PC-3 (cell line): ENCODE results near the gene SH3BGRL3. TPM values are rescaled to one million over a fixed set of nuclear protein-coding genes. Genes with fewer than 3 reads are reported as not detected.

Experiments
- ATAC-seq: fragments of 200-7000 bp; cut with Tn5 transposase; 2 replicates; pipeline ENCODE4 v1.9.1; 2020; ENCODE audit warnings: mild to moderate bottlenecking, moderate library complexity
- BruUV-seq: library from RNA; stranded (reverse); fragments of 400-500 nt; replicated peaks from 2 replicates; lab custom pipeline; 2021; lab: Mats Ljungman, UMichigan
- CTCF ChIA-PET: fragments of 300-600 bp; sonication (Branson Sonifier 250); formaldehyde crosslinking; loops from one replicate; lab custom pipeline; 2022; ENCODE audit warnings: antibody characterized with exemption; lab: Charles Lee
- POLR2A ChIA-PET: fragments of 300-600 bp; sonication (Branson Sonifier 250); formaldehyde crosslinking; loops from one replicate; lab custom pipeline; 2022; ENCODE audit warnings: antibody characterized with exemption; ENCODE audit not compliant: unreplicated experiment; lab: Charles Lee
- DNase-seq: peaks from one replicate; pipeline ENCODE4 v3.0.0-alpha.2; 2015
- H2AFZ ChIP-seq: fragments of 300-600 bp; sonication (generic); 2 replicates; pipeline ENCODE4 v1.6.0; 2016; ENCODE audit warnings: antibody characterized with exemption, low read length
- H3F3A ChIP-seq: fragments of 300-600 bp; sonication (generic); one replicate; pipeline ENCODE4 v1.6.0; 2017; ENCODE audit warnings: antibody characterized with exemption, low read length, control low read depth, mild to moderate bottlenecking; ENCODE audit not compliant: unreplicated experiment
- H3K27ac ChIP-seq: fragments of 300-600 bp; sonication (generic); 2 replicates; pipeline ENCODE4 v1.5.1; 2016; ENCODE audit warnings: mild to moderate bottlenecking, low read length
- H3K27me3 ChIP-seq: fragments of 300-600 bp; sonication (generic); 2 replicates; pipeline ENCODE4 v1.6.1; 2016; ENCODE audit warnings: low read length, mixed read lengths
- H3K36me3 ChIP-seq: fragments of 300-600 bp; sonication (generic); 2 replicates; pipeline ENCODE4 v1.6.1; 2016; ENCODE audit warnings: low read depth, mixed run types, low read length, mixed read lengths
- H3K4me1 ChIP-seq: fragments of 300-600 bp; sonication (generic); 2 replicates; pipeline ENCODE4 v1.5.1; 2016; ENCODE audit warnings: low read length; ENCODE audit not compliant: insufficient read depth
- H3K4me2 ChIP-seq: fragments of 300-600 bp; sonication (generic); 2 replicates; pipeline ENCODE4 v1.6.0; 2016; ENCODE audit warnings: low read length
- H3K4me3 ChIP-seq: fragments of 300-600 bp; sonication (generic); 2 replicates; pipeline ENCODE4 v1.5.1; 2016; ENCODE audit warnings: mild to moderate bottlenecking, low read length, mixed read lengths
- H3K79me2 ChIP-seq: fragments of 300-600 bp; sonication (generic); 2 replicates; pipeline ENCODE4 v1.6.1; 2017; ENCODE audit warnings: low read length, mixed read lengths
- H3K9ac ChIP-seq: fragments of 300-600 bp; sonication (generic); 2 replicates; pipeline ENCODE4 v1.6.0; 2016; ENCODE audit warnings: mild to moderate bottlenecking, low read length
- H3K9me2 ChIP-seq: fragments of 300-600 bp; sonication (generic); replicated peaks from 2 replicates; pipeline ENCODE4 v1.6.1; 2016; ENCODE audit warnings: mixed run types, low read length, mixed read lengths
- H3K9me3 ChIP-seq: fragments of 300-600 bp; sonication (generic); 2 replicates; pipeline ENCODE4 v1.6.1; 2016; ENCODE audit warnings: low read length, mixed read lengths
- H4K20me1 ChIP-seq: fragments of 300-600 bp; sonication (generic); 2 replicates; pipeline ENCODE4 v1.6.1; 2016; ENCODE audit warnings: low read length, mixed read lengths
- EZH2 ChIP-seq: fragments of 300-600 bp; sonication (generic); IDR thresholded peaks from one replicate; pipeline ENCODE4 v1.6.1; 2017; ENCODE audit warnings: antibody characterized with exemption, mild to moderate bottlenecking, low read length; ENCODE audit not compliant: unreplicated experiment
- EZH2phosphoT487 ChIP-seq: fragments of 300-600 bp; sonication (generic); IDR thresholded peaks from 2 replicates; pipeline ENCODE4 v1.6.1; 2018; ENCODE audit warnings: mild to moderate bottlenecking, antibody characterized with exemption, low read length, borderline replicate concordance
- intact Hi-C: fragments of 100-400 bp; cut with micrococcal nuclease; formaldehyde crosslinking; loops from 2 replicates; pipeline ENCODE4 v1.9.0; 2023
- total RNA-seq: library from RNA; depleted of rRNA; stranded (reverse); fragments of >200 nt; gene quantifications from 2 replicates; pipeline ENCODE4 v1.2.3, GENCODE V29; 2014
- TF ChIP-seq, protein P1 (sequence below): fragments of 300-600 bp; sonication (generic); conservative IDR thresholded peaks from 2 replicates; pipeline ENCODE4 v1.5.1; 2017; ENCODE audit warnings: antibody characterized with exemption, low read depth, mild to moderate bottlenecking, low read length

SH3BGRL3 gene
- total RNA-seq, 1 experiment from 2014 or later, result 181 TPM

DNA sequence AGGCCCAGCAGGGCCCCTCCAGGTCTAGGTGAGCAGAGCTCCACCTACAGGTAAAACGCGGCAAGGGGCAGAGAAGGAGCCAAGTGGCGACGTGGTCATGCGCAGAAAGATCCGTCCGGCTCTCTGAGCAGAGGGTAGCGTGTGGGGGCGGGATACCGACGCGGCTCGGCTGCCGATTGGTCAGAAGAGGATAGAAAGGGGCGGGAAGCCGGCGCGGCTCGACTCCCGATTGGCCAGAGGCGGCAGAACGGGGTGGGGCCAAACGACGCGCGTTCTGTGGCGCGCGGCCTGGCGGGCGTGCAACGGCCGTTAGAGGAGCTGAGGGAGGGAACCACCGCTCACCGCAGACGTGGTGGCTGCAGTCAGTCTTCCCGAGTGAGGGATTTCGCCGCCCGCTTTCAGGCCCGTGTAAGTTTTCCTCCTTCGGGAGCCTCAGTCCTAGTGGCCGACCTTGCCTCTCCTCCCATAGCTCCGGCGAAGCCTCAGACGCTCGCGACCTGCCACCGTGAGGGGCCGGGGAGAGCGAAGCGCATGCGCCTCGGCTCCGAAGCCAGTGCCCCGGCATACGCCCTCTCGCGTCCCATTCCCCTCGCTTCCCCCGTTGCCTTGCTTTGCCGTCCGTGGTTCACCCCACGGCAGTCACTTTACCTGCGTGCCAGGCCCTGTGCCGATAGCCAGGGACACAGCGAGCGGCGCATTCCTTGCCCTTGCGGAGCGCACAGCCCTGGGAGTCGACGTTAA is 45.8 kb upstream of the SH3BGRL3 start, which contains the start of gene CEP85:
Gene CEP85, plus strand, starts transcription at position 298 of the 741 bp plus-strand sequence. CDS start 5,584 bp downstream, outside the sequence.
- ChIA-PET CTCF (interaction anchor here (0.5 to 1.9 kb wide), 18 partner anchors 16 to 345 kb away, joined by 3 to 24 read pairs (median 4); partner anchors contain the start of genes CATSPER4, CNKSR1, DHDDS and SH3BGRL3), POLR2A (interaction anchor here (0.6 kb wide), 2 partner anchors 48 to 77 kb away, joined by 3 to 4 read pairs; no protein-coding TSS in a partner anchor)
- Histone ChIP-seq H3K9ac (peak within 1 kb of the TSS; percentile 87), H3K9me3 (no peaks in the 10 kb centered on the region), H3F3A (no peaks in the 10 kb centered on the region), H3K79me2 (peaks cover 49% of the 10 kb centered on the region), H3K9me2 (no peaks in the 10 kb centered on the region), H2AFZ (peak within 1 kb of the TSS; percentile 84), H4K20me1 (no peaks in the 10 kb centered on the region; the same call in 1 of the 2 replicates), H3K4me1 (peaks cover 25% of the 10 kb centered on the region), H3K4me2 (peak within 1 kb of the TSS; percentile 83), H3K27ac (peak within 1 kb of the TSS; percentile 48), H3K27me3 (no peaks in the 10 kb centered on the region), H3K36me3 (no peaks in the 10 kb centered on the region), H3K4me3 (peak within 1 kb of the TSS; percentile 96)
- intact Hi-C loops, result loop anchor here (1.0 to 5.0 kb wide), 4 partner anchors 41 to 123 kb away; partner anchors contain the start of genes C1orf232, PDIK1L and ZNF593
- peak; percentile 99 for DNase-seq
- BruUV-seq, result TSS peak; percentile 59
- peak; percentile 93 for ATAC-seq
- no peak for TF ChIP-seq EZH2phosphoT487
- TF ChIP-seq, protein P1, sequence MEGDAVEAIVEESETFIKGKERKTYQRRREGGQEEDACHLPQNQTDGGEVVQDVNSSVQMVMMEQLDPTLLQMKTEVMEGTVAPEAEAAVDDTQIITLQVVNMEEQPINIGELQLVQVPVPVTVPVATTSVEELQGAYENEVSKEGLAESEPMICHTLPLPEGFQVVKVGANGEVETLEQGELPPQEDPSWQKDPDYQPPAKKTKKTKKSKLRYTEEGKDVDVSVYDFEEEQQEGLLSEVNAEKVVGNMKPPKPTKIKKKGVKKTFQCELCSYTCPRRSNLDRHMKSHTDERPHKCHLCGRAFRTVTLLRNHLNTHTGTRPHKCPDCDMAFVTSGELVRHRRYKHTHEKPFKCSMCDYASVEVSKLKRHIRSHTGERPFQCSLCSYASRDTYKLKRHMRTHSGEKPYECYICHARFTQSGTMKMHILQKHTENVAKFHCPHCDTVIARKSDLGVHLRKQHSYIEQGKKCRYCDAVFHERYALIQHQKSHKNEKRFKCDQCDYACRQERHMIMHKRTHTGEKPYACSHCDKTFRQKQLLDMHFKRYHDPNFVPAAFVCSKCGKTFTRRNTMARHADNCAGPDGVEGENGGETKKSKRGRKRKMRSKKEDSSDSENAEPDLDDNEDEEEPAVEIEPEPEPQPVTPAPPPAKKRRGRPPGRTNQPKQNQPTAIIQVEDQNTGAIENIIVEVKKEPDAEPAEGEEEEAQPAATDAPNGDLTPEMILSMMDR, result peak; percentile 85
- no peak for TF ChIP-seq EZH2

DNA sequence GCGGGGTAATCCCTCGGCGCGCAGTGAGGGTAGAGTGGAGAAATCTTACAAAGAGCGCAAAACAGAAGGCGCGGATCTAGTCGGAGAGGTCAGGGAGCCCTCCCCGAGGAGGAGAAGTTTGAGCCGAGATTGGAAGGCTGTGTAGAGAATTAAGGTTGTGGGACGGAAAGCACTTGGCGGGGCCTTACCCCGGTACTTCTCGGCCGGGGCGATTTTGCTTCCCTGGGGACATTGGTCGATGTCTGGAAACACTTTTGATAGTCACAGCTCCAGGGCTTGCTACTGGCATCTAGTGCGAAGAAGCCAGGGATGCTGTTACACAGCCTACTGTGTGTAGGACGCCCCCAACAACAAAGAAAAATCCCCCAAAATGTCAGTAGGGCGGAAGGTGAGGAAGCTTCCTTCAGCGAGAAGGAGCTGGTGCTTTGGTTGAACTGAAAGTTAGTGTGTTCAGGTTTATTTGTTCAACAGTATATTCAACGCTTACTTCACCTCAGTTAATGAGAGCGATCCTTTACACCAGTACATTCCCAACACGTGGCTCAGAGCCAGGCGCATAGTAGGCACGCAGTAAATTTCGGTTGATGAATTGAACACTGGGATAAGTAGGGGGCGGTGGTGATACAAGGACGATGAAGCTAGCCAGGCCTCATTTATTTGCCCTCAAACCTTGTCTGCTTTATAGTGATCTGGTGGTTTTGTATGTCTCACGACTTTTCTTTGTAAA is 45.1 kb upstream of the SH3BGRL3 start:
- Histone ChIP-seq H3K36me3 (peaks cover 2% of the 10 kb centered on the region; the same call in 1 of the 2 replicates), H3K27ac (peak overlapping the region; percentile 48), H3K9me3 (no peaks in the 10 kb centered on the region), H3K9ac (peak overlapping the region; percentile 87), H4K20me1 (peaks cover 2% of the 10 kb centered on the region), H3K9me2 (no peaks in the 10 kb centered on the region), H2AFZ (peak overlapping the region; percentile 84), H3K4me3 (peak overlapping the region; percentile 96), H3F3A (no peaks in the 10 kb centered on the region), H3K79me2 (peaks cover 56% of the 10 kb centered on the region), H3K27me3 (no peaks in the 10 kb centered on the region), H3K4me2 (peak overlapping the region; percentile 83), H3K4me1 (peaks cover 25% of the 10 kb centered on the region)
- no peak for TF ChIP-seq EZH2phosphoT487
- TF ChIP-seq, protein P1, result peak; percentile 36
- intact Hi-C loops, result loop anchor here (1.0 to 5.0 kb wide), 4 partner anchors 40 to 124 kb away; partner anchors contain the start of genes C1orf232, PDIK1L and ZNF593
- DNase-seq (peak; percentile 48), ATAC-seq (no peak)
- CTCF ChIA-PET, result interaction anchor here (0.6 to 1.9 kb wide), 16 partner anchors 24 to 344 kb away, joined by 3 to 24 read pairs (median 4); partner anchors contain the start of genes CATSPER4, CNKSR1, DHDDS and SH3BGRL3
- no TSS peak for BruUV-seq
- POLR2A ChIA-PET, result interaction anchor here (0.6 to 0.8 kb wide), 4 partner anchors 39 to 587 kb away, joined by 3 to 8 read pairs (median 3); partner anchors contain the start of gene DHDDS
